SIG-M5 treated with dmso at 0.1 percent for 504 hours (cell line): Measurements from ENCODE around the gene LSM14B.

Source experiments
- DNase-seq: peaks from one replicate; lab custom pipeline; 2025; ENCODE audit not compliant: unreplicated experiment; lab: John Stamatoyannopoulos, UW

LSM14B gene

GRCh38 chr20:62132421-62132820, 10.1 kb downstream of the LSM14B start:
- no peak for DNase-seq

GRCh38 chr20:62133051-62133845, 11.0 kb downstream of the LSM14B start:
- no peak for DNase-seq

- peak; percentile 22 for DNase-seq
Measured at GRCh38 chr20:62133864-62134263, 11.6 kb downstream of the LSM14B start.

- DNase-seq = no peak
Measured at GRCh38 chr20:62134735-62135231, 12.5 kb downstream of the LSM14B start.

- no peak for DNase-seq
Measured at GRCh38 chr20:62135573-62136266, 13.4 kb downstream of the LSM14B start.

GRCh38 chr20:62136283-62137091, 14.2 kb downstream of the LSM14B start:
- peak; percentile 63 for DNase-seq

GRCh38 chr20:62137092-62137384, 14.8 kb downstream of the LSM14B start:
- DNase-seq = no peak

GRCh38 chr20:62137478-62138203, 15.4 kb downstream of the LSM14B start:
- DNase-seq = no peak

- DNase-seq = no peak
Measured at GRCh38 chr20:62138204-62138543, 15.9 kb downstream of the LSM14B start.

GRCh38 chr20:62138912-62139311, 16.6 kb downstream of the LSM14B start:
- no peak for DNase-seq

GRCh38 chr20:62139636-62140035, 17.4 kb downstream of the LSM14B start:
- DNase-seq = no peak

- DNase-seq = no peak
Measured at GRCh38 chr20:62141043-62141396, 18.7 kb downstream of the LSM14B start.

- peak; percentile 60 for DNase-seq
Measured at GRCh38 chr20:62141397-62142251, 19.3 kb downstream of the LSM14B start.

GRCh38 chr20:62142252-62143080, 20.2 kb downstream of the LSM14B start:
- DNase-seq = no peak

- DNase-seq = peak; percentile 90
Measured at GRCh38 chr20:62143081-62143956, 21.0 kb downstream of the LSM14B start, which contains the start of the genes PSMA7 and SS18L1. TSS of gene PSMA7 (minus strand) at chr20:62143394. CDS start at chr20:62143303, 91 bp downstream. TSS of gene SS18L1 (plus strand) at chr20:62143769. CDS start at chr20:62143821, 52 bp downstream.

- DNase-seq = peak; percentile 61
Measured at GRCh38 chr20:62143957-62144825, 21.9 kb downstream of the LSM14B start.

- no peak for DNase-seq
Measured at GRCh38 chr20:62145688-62146018, 23.4 kb downstream of the LSM14B start.
